Dedifferentiated amniotic fluid mesenchymal stem cell (primary cell): ENCODE results near the gene HADHB.
"Not testable (repeated sequence)": the region's sequence is repeated elsewhere in the genome, so short reads cannot be mapped to it uniquely, and the experiment has no call there.

Experiments used
- DNase-seq: peaks from one replicate; pipeline ENCODE4 v3.0.0-alpha.2; 2016; ENCODE audit errors: extremely low spot score

HADHB gene

GRCh38 chr2:26297061-26297460, 52.3 kb downstream of the HADHB start:
- no peak for DNase-seq

- no peak for DNase-seq
Measured at GRCh38 chr2:26298286-26298637, 53.5 kb downstream of the HADHB start.

DNA sequence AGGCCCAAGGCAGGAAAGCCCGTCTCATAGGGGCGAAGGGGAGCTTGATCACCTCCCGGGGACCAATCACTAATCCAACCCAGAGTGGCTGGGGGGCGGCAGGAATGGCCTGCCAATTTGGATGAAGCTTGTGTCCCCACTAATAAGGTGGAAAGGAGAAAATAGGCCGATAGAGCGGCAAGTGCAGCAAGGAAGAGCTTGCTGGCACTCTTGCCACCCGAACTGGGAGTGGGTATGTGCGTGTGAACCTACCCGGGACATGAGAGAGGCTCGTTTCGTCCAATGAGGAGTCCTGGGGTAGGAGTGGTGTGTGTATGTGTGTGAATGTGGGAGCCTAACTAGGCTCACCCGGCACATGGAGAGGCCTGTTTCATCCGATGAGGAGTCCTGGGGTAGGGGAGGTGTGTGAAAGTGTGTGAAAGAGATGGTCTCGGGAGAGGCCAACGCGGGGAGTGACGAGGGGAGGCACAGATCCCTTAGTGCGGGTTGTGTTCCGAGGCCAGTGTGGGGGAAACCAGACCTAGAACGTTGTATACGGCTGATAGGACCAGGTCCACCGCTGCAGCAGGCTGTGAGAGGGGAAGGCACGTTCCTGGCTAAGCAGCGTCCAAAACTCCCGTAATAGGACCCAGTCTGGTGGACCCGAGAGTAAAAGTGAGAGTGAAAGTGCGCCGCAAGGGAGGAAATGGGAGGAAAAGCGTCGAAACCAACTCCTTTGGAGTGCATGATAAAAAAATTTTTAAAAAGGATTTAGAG, 54.1 kb downstream of the HADHB start:
- DNase-seq = peak; percentile 31

DNA sequence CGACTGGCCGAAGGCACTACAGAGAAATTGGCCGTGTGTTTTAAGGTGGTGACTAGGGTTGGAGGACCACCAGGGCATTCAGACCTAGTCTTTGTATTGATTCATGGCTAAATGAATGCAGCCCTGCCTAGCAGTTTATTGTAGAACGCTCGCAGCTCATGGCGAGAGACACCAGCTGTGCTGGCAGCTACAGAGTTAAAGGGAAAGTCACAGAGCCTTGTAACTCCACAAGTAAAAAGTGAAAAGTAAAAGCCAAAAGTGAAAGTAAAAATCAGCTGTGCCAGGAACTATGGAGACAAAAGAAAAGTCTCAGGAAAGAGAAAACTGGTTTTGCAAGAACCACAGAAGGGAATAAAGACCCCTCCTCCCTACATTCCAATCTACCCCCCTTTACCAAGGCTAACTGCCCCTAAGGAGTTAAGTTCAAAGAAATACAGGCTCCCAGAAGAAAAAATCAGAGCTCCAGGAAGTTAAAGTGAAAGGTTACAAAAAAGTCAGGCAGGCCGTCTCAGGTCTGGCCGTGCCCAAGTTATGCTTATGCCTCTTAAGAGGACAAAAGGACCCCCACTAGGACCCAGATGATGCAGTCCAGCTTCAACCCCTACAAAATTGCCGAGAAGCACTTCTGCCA, 54.8 kb downstream of the HADHB start:
- peak; percentile 74 for DNase-seq

DNA sequence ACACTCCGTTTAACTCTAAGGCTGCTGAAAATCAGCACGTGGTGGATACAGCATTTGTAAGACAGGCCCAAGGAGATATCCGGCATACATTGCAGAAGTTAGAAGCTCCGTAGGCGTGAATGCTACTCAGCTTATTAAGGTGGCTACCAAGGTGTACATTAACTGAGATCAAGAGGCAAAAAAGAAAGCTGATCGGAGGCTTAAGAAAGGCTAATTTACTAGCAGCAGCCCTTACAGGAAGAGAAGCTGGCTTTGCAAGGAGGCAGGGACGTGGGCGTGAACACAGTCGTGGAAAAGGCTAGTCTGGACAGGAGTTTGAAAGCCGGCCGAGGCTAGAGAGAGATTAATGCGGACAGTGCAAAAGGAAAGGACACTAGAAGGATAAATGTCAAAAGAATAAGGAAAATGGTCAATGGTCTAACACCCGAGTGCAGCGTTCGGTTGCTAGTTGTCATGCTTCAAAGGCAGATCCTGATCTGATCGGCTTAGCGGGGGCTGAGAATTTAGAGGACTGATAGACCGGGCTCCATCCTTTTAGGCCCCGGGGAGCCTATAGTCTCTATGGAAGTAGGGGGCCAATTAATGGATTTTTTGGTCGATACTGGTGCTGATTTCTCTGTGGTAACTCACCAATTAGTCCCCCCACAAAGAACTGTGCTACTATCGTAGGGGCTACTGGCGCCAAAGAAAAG, 55.6 kb downstream of the HADHB start:
- no peak for DNase-seq

- no peak for DNase-seq
Measured at GRCh38 chr2:26302846-26303245, 58.1 kb downstream of the HADHB start.

- DNase-seq = not testable (repeated sequence)
Measured at GRCh38 chr2:26305094-26305493, 60.4 kb downstream of the HADHB start.

DNA sequence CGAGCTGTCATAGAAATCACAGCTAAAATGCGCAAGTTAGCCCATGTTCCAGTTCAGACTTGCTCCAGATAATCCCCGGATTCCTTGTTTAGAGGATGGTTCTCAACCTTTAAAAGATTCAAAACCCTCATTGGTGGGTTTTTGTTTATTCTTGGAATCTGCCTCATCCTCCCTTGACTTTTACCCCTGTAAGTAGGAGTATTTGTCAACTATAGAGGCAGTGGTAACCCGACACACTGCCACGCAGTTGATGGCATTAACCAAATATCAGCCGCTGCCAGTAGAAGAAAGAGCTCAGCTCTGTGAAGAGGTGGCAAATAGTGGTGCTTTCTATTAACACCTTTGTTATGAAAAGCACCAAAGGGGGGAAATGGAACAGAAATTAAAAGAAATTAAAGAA, 60.8 kb downstream of the HADHB start:
- no peak for DNase-seq

DNA sequence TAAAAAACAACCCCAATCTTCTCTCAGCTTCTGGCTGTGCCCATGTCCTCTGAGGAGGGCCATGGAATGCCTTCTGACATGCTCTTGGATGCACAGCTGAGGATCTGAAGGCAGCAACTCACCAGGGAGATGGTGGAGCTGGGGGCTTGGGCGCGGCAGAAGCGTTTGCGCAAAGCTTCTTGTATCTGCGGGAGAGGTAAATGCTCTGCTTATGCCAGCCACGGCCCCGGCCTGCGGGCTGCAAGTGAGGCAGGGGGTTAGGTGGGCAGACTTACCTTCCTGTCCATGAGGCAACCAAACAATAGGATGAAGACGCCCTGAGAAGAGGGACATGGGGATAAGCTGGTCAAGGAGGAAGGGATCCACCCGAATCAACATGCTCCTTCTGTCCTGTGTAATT, 65.2 kb downstream of the HADHB start:
- DNase-seq = no peak

GRCh38 chr2:26312471-26312870, 67.7 kb downstream of the HADHB start:
- DNase-seq = no peak

GRCh38 chr2:26313446-26313845, 68.7 kb downstream of the HADHB start:
- DNase-seq = no peak

GRCh38 chr2:26314243-26314642, 69.5 kb downstream of the HADHB start:
- DNase-seq = no peak

GRCh38 chr2:26316041-26316440, 71.3 kb downstream of the HADHB start:
- no peak for DNase-seq

DNA sequence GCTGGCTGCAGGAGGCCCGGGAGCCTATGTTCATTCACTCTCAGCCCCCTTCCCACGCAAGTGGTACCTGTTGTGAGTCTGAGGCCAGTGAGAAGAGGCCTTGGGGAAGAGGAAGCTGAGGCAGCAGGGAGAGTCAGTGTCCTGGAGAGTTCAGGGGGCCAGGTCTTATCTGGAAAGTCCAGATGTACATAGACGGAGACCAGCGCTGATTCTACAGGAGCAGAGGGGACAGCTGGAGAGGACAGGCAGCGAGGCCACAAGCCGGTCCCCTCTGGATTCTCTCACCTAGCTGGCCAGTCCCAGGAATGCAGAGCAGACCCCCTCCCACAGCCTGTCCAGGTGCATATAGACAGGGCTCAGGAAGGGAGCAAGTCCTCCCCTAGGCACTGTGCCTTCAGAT, 72.1 kb downstream of the HADHB start:
- DNase-seq = no peak

GRCh38 chr2:26317377-26318105, 72.8 kb downstream of the HADHB start:
- no peak for DNase-seq

GRCh38 chr2:26318950-26319349, 74.2 kb downstream of the HADHB start:
- no peak for DNase-seq

- not testable (repeated sequence) for DNase-seq
Measured at GRCh38 chr2:26324479-26324878, 79.7 kb downstream of the HADHB start.

DNA sequence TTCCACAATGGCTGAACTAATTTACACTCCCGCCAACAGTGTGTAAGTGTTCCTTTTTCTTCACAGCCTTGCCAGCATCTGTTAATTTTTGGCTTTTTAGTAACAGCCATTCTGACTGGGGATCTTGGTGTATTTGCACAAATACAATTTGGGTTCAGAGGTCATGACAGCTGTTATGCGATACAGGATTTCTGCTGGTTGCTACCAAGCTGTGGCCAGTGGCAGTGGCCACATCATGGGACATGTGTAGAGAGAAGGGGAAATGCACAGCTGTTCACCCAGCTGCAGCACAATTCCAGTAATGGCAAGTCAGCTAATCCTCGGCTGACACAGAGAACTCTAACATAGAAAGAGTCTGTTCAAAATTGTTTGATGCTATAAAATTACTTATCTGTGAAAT, 80.2 kb downstream of the HADHB start:
- no peak for DNase-seq

DNA sequence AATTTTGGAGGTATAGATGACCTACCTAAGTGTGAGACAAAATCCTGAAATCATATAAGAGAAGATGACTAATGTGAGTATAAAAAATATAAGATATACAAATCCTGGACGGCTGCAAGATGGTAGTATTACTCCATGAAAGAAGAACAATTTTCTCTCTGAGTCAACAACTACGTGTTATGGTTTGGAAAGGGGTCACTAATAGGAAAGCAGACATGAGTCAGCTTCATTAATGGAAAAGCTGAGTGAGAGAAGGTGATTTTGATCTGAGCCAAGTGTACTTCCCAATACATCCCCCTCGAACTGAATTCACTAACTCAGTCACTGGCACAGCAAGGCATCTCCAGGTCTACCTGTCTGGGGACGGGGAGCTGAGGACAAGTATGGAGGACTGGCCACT, 81.1 kb downstream of the HADHB start:
- DNase-seq = no peak

GRCh38 chr2:26326514-26326913, 81.8 kb downstream of the HADHB start:
- DNase-seq = no peak

- no peak for DNase-seq
Measured at GRCh38 chr2:26327291-26328272, 82.8 kb downstream of the HADHB start.
